HT1080 (cell line): ENCODE measurements around the gene SLC30A2. TPM values are rescaled to one million over a fixed set of nuclear protein-coding genes. Genes with fewer than 3 reads are reported as not detected.
"Not testable (repeated sequence)": the region's sequence is repeated elsewhere in the genome, so short reads cannot be mapped to it uniquely, and the experiment has no call there.

Source experiments
- DNase-seq: peaks from one replicate; pipeline ENCODE4 v3.0.0-alpha.2; 2015; ENCODE audit warnings: low read depth
- polyA plus RNA-seq, 2 experiments: library from polyadenylated mRNA; depleted of rRNA; stranded (reverse); fragments of >200 nt; gene quantifications; 2 replicates each; pipeline ENCODE4 v1.2.3, GENCODE V29; 2015
- total RNA-seq: library from RNA; depleted of rRNA; stranded (reverse); fragments of >200 nt; shearing (Covaris generic); gene quantifications from 2 replicates; pipeline ENCODE4 v1.2.3, GENCODE V29; 2014; rRNA removed

SLC30A2 gene, protein sequence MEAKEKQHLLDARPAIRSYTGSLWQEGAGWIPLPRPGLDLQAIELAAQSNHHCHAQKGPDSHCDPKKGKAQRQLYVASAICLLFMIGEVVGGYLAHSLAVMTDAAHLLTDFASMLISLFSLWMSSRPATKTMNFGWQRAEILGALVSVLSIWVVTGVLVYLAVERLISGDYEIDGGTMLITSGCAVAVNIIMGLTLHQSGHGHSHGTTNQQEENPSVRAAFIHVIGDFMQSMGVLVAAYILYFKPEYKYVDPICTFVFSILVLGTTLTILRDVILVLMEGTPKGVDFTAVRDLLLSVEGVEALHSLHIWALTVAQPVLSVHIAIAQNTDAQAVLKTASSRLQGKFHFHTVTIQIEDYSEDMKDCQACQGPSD
- not detected in 2 replicates for total RNA-seq
- polyA plus RNA-seq (2015; cell fraction: cytosol; rRNA removed), result not detected in 2 replicates
- not detected in 2 replicates for polyA plus RNA-seq (2015; cell fraction: nucleus; rRNA removed)

DNA sequence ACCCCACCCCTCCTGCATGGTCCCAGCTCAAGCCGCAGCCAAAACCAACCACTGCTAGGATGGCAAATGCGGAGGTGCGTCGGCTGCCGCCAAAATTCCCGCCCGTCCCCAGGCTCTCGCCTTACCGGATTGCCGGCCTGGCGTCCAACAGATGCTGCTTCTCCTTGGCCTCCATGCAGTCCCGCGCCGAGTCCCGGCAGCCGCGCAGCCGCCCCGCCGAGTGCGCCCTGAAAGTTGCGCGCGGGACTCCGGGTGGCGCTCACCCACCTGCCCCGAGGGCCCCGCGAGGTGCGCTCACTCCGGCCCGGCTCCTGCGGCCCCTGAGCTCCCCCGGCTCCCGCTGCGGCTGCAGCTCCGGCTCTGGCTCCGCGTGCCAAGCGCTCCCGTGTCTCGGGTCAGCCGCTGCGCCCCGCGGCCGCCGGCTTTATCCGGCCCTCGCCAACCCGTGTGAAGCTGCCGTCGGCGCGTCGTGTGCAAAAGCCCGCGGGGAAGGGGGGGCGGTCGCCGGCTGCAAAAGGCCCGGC lies at the start of gene SLC30A2:
TSS of gene SLC30A2 (minus strand) at position 397 of the 524 bp plus-strand sequence. CDS start at position 175, 222 bp downstream.
- no peak for DNase-seq

DNA sequence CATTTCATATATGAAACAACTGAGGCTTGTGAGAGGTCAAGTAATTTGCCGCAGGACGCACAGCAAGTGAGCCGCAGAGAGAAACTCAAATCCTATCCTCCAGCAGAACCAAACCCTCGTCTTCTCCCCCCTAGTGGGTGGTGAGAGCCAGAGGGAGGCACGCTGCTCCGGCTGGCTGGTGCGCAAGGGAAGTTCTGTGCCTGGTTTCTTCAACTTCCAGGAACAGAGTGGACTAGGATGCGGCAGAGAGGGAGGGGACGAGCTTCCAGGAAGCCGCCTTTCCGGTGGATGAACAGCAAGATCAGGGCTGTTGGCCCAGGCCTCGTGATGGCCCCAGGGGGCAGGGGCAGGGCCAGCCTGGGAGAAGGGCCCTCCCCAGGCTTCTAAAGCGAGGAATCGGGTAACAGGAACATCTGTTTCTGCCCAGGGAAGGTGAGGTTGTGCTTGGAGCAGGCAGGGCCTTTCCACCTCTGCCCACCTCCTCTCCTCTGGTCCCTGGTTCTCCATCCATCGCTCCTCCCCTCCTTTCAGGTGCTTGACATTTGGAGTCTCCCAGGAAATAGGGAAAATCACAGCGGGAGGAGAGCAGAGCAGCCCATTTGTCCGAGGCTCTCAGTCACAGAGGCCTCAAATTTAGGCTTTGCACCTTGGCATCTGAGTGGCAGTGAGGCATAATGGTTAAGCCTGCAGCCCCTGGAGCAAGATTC lies 48.9 kb upstream of the SLC30A2 start:
- no peak for DNase-seq

DNA sequence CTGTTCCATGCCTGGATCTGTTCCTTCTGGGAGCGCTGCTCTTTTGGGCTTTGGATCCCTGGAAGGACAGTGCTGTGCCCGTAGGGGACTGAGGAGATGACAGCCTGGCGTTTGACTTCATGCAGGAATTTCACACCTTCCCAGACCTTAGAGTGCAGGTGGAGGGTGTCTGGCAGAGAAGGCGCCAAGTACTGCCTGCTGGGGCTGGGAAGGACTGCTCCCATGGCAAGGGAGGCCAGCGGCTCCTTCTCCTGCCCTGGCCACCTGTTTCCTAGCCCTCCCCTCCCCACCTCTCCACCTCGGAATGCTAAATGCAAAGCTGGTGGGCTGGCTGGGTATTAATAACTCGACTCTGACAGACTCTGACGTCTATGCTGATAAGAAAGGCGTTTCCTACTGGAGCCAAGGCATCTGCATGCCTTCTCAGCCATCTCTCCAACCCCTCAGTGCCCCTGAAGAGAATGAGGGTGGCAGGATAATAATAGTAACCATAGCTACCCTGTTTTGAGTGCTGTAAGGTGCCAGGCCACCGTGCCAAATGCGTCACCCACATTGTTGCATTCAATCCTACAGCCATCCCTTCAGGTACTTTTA lies 48.3 kb upstream of the SLC30A2 start:
- no peak for DNase-seq

DNA sequence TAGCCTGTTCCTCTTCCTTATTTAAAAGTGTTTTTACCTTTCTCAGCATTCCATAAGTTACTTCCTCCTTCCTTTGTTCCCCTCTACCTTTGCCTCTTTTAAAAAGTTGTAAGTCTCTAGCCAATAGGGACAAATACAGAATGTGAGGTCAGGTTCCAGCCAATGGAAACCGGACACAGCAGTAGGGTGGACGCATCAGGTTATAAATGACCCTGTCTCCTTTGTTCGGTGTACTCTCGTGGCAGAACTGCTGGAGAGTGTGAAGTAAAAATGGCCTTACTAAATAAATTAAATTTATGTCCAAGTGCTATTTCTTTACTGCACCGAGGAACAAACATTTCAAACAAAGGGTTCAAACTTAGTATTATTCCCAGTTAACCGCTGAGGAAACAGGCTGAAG lies 47.7 kb upstream of the SLC30A2 start:
- not testable (repeated sequence) for DNase-seq

DNA sequence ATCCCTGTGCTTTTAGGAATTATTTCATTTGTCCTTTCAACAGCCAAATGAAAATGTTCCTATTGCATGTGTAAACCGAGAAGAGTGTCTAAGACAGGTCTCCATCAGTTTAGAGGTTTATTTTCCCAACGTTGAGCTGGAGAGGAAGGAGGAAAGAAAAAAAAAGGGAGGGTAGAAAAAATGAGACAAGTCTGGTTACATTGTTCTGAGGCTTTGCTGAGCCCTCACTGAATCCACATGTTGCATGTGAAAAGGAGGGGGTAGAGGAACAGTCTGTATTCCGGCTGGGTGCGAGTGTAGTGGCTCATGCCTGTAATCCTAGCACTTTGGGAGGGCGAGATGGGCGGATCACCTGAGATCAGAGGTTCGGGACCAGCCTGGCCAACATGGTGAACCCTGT lies 46.5 kb upstream of the SLC30A2 start:
- DNase-seq, result no peak

DNA sequence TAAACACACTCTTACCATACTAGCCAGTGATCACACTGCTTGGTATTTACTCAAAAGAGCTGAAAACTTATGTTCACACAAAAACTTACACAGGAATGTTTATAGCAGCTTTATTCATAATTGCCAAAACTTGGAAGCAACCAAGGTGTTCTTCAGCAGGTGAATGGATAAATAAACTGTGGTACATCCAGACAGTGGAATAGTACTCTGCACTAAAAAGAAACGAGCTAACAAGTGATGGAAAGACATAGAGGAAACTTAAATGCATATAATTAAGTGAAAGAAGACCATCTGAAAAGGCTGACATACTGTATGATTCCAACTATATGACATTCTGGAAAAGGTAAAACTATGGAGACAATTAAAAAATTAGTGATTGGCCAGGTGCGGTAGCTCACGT lies 45.0 kb upstream of the SLC30A2 start:
- DNase-seq, result no peak

DNA sequence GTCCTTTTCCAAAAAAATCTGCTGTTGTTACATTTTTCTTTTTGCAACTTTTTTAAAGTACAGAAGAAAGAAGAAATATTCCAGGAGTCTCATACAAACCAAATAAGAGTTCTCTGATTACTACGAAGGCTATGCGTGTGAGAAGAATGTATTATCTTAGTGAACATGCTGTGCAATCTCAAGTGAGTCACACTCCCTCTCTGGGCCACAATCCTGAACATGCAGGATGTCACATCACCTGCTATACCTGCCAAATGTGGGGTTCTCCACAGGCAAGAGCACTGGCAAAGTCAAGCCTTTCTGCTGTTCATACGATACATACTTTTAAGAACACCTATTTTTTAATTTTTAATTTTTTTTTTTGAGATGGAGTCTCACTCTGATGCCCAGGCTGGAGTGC lies 43.2 kb upstream of the SLC30A2 start:
- DNase-seq, result no peak

DNA sequence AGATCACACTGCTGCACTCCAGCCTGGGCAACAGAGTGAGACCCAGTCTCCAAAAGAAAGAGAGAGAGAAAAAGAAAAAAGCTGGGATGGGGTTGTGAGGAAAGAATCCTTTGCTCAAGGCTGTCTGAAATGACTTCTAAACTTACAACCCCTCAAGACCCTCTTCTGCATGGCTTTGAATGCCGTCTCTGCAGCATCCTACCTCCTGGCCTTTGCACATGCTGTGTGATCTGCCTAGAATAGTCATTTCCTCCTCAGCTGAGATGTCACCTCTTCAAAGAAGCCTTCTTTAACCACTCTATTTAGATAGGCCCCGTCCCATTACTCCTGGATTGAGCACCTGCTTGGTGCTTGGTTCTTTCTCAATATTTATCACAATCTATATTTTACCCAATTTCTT lies 38.9 kb upstream of the SLC30A2 start:
- DNase-seq, result no peak

DNA sequence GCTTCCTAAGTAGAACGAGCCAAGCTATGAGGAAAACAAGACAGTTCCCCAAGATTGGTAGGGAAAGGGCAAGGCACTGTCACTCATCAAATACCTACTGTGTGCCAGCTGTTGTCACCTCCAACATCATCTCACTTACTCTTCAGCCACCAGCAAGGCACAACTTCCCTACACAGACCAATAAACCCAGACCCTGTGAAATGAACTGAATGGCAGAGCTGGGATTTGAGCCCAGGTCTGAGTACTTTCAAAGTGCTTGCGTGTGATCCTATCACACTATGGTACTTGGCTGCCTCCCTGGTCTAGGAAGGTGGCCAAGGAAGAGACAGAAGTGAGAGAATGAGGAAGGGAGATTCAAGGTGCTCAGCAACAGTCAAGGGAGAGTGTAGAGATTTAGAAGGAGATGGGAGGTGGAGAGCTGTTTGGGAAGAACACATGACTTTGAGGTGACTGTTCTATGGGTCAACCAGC lies 38.2 kb upstream of the SLC30A2 start:
- DNase-seq, result no peak

DNA sequence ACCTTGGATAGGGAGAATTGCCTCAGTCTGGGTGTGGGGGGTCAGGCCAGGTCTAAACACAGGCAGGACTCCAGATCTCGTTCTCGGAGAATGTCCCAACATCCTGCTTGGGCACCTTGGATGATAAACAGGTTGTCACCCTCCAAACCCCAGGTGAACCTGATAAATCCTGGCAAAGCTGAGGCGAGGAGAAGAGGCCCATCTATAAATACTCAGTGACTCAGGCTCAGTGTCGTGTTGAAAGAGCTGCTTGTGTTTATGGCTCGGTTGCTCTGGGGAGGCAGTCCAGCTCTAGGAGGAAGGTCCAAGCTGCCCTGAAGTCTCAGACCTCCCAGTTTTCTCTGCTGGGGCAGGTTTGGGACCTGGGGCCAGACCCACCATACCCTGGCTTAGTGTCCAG lies 37.3 kb upstream of the SLC30A2 start:
- peak; percentile 17 for DNase-seq

DNA sequence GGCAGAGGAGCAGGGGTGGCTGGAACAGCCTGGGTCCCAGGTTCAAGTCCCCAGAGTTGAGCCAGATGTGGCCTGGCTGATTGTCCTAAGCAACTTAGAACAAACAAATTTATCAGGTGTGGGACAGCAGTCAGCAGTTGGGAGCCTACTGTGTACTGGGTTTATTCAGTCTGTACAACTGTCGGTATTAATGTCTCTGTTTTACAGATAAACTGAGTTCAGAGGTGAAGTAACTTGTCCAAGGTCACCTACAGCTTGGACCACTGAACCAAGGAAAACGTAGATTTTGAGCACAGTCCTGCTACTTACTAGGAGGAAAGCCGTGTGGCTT lies 36.1 kb upstream of the SLC30A2 start:
- DNase-seq, result no peak

DNA sequence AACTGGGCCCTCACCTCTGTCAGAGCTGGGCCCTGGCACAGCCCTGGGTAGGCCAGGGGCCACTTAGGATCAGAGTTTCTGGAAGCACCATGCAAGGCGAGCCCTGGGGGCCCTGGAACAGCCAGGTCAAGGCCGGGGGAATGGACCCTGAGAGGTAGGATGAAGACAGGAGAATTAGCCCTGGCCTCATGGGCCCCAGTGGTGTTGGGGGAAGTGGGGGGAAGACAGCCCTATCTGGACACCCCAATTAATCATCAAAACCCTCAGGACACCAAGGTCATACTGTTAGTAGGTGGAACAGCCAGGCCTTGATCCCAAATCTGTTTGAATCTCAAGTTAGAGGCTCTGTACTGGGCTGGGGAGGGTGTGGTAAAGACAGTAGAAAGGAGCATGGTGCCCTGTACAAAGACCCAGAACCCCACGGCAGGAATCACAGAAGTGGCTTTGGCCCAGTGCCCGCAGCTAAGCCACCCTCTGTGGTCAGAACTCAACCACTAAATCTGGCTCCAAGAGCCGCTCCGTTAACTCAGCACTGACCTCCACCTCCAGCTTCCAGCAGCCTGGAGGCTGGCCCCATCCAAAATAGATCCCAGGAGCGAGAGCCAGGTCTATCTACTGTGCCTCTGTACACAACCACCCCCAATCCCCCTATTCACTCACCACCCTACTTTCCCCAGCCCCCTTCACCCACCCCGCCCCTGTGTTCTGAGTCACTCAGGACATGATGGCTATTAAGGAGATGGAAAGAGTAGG lies 35.5 kb upstream of the SLC30A2 start:
- no peak for DNase-seq

DNA sequence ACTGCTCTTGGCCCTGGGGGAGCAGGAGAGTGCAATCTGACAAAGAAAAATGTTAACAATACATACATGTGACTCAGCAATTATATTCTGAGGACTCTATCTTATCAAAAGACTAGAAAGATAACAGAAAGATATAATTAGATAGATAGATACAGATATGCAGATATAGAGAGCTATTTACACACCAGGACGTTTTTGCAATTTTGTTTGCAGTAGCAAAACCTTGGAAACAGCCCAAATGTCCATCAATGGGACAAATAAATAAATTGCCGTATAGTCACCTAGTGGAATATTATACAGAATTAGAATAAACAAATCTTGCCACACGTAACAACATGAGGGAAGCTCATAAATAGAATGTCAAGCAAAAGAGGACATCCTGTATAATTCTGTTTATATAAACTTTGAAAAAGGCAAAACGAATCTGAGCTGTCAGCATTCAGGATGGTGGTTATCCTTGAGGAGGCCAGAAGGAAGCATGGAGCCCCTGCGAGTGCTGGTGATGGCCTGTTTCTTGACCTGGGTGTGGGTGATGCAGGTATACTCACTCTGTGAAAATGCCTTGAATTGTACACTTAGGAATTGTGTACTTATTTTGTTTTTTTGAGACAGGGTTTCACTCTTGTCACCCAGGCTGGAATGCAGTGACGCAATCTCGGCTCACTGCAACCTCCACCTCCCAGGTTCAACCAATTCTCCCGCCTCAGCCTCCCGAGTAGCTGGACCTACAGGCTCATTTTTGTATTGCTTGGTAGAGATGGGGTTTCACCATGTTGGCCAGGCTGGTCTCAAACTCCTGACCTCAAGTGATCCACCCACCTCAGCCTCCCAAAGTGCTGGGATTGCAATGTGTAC lies 34.3 kb upstream of the SLC30A2 start:
- no peak for DNase-seq

DNA sequence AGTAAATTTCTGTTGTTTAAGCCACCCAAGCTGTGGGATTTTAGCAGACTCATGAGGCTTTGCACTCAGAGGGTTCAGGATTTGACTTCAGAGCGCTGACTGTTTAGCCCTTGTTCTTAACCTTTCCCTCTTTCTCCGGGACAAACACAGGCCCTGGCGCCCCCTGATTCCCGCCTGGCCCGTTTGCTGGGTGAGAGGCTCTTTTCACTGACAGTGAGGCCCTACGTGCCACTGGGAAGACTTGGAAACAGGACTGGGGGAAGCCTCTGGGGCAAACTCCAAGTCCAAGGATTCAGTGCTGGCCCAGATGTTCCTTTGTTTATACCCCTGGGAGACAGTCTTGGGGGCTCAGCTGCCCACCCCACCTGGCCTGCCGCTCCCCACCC lies 33.3 kb upstream of the SLC30A2 start:
- DNase-seq, result no peak

DNA sequence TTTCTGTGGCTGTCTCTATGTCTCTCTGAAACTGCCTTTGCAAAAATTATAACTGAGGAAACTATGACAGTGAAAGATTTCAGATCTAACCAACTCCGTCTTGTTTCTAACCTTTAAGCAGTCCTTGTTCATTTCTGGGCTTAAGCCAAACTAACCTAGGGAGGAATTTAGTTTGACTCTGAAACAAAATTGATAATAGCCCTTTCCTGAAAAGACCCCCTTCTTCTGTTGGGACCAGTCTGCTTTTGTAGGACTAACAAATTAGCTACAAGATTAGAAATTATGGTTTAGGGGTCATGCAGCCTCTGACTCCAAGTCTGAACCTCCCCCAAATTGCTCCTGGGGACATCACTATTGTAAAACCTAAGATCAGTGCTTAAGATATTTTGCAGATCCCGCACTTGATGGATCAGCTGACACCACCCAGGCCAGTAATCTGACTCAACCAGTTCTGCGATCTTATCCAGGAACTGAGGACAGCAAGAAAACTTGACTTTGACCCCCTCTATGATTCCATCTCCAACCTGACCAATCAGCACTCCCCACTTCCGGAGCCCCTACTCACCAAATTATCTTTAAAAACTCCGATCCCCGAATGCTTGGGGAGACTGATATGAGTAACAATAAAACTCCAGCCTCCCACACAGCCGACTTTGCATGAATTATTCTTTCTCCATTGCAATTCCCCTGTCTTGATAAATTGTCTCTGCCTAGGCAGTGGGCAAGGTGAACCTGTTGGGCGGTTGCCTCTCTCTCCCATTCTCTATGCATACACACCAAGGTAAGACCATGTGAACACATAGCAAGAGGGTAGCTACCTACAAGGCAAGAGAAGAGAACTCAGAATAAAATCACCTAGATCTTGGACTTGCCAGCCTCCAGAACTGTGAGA lies 32.6 kb upstream of the SLC30A2 start:
- DNase-seq, result no peak

DNA sequence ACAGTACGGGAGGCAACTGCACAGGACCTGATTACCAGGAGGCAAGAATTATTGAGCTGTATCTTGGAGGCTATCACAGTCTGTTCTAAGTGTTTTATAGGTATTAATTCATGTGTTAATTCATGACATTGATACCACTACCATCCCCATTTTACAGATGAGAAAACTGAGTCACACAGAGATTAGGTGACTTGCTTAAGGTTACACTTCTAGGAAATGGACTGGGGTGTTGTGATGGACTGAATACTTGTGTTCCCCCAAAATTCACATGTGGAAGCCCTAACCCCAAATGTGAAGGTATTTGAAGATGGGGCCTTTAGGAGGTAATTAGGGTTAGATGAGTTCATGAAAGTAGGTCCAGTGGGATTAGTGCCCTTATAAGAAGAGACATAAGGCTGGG lies 31.6 kb upstream of the SLC30A2 start:
- no peak for DNase-seq

DNA sequence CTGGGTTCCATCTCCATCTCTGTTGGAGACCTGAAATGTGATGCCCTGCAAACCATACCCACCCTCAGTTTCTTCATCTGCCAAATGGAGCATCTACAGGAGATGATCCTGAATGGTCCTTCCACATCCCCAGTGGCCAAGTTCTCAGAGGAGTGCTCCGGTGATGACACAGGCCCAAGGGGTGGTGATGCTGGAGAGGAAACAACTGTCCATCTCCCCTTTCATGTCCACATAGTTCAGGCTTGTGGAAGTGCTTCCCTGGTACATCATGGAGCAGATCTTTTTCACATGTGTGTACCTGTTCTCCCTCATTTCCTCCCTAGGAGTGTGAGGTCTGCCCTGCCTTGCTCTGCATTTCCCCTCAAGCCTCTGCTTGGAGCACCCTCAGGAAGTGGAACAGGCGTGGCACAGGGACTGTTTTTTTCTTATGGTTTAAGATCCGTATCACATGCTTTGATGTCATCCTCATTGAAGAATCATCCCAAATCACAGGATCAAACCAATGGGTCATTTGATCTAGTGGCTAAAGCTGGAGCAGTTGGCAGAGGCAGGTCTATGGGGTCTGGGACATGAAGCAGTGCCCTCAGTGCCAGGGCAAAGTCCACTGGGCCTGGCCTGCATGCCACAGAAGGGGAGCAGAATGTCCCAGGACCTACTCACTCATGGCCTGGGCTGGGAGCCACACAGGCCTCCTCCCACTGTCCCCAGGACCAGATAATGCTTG lies 29.7 kb upstream of the SLC30A2 start:
- DNase-seq, result no peak

DNA sequence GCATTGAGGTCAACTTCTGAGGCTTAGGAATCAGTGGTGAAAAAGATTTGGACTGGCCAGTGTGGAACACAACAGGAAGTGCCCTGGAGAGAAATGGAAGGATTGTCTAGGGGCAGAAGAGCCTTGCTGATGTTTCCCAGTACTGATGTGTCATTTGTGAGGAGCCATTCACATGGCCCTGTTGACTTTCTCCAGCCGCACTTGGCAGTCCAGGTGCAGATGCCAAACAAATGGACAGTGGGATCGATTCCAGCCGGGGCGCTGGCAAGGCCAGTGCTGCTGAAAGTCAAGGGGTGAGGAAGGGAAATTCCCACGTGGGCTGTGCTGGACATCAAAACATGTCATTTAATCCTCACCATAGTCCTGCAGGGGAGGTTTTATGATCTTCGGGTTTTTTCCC lies 26.4 kb upstream of the SLC30A2 start:
- no peak for DNase-seq

DNA sequence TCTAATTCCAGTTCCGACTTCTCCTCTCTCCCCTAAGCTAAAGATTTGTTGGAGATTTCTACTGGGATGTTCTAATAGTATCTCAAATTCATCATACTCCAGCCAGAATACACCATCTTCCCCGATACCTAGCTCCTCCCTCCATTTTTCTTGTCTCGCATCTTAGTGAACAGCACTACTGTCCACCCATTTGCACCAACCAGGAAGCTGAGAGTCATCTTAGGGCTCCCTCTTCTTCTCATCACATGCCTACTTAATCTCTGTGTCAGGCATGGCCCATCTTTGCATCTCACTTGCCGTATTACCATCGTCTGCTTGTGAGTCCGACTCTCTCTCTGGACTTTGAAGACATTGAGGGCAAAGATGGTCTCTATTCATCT lies 25.0 kb upstream of the SLC30A2 start:
- no peak for DNase-seq
